ENCODE data around the gene EFR3B. TPM values are rescaled to one million over a fixed set of nuclear protein-coding genes. Genes with fewer than 3 reads are reported as not detected.

Gene EFR3B, protein sequence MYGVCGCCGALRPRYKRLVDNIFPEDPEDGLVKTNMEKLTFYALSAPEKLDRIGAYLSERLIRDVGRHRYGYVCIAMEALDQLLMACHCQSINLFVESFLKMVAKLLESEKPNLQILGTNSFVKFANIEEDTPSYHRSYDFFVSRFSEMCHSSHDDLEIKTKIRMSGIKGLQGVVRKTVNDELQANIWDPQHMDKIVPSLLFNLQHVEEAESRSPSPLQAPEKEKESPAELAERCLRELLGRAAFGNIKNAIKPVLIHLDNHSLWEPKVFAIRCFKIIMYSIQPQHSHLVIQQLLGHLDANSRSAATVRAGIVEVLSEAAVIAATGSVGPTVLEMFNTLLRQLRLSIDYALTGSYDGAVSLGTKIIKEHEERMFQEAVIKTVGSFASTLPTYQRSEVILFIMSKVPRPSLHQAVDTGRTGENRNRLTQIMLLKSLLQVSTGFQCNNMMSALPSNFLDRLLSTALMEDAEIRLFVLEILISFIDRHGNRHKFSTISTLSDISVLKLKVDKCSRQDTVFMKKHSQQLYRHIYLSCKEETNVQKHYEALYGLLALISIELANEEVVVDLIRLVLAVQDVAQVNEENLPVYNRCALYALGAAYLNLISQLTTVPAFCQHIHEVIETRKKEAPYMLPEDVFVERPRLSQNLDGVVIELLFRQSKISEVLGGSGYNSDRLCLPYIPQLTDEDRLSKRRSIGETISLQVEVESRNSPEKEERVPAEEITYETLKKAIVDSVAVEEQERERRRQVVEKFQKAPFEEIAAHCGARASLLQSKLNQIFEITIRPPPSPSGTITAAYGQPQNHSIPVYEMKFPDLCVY
- 0.29 and 0.44 TPM in 2 replicates for total RNA-seq (2013; cell fraction: nucleolus; rRNA removed)
- total RNA-seq (2014; rRNA removed) (1.7 and 1.9 TPM in 2 replicates), total RNA-seq (2014; rRNA removed; fragmentation: Illumina TruSeq; extraction: Trizol) (1.7 and 1.8 TPM in 2 replicates), total RNA-seq (2021) (3.5 and 3.9 TPM in 2 replicates), polyA plus RNA-seq (2011; rRNA removed) (0.06 and 0.12 TPM in 2 replicates), polyA plus RNA-seq (2014; fragmentation: Illumina TruSeq; extraction: Trizol) (1.2 and 1.9 TPM in 2 replicates), polyA plus RNA-seq (2014; fragmentation: Nextera tagmentation; extraction: Ambion mirVana) (under 1 TPM; 0.43 to 0.44 TPM), polyA plus RNA-seq (2014; rRNA removed) (2.1 TPM in 2 replicates), polyA plus RNA-seq (2016; fragmentation: Nextera tagmentation; extraction: Ambion mirVana) (1 to 10 TPM; 1.7 to 2.0 TPM), polyA minus RNA-seq (2011; rRNA and poly(A)+ RNA removed) (0.46 and 0.80 TPM in 2 replicates), Bru-seq, nascent RNA (percentile 18 among the genes with signal in this experiment), BruChase-seq, experiment 1, labeled RNA remaining after a 6-hour chase (percentile 18 among the genes with signal in this experiment), BruChase-seq, experiment 2, labeled RNA remaining after a 2-hour chase (percentile 18 among the genes with signal in this experiment)
- polyA plus RNA-seq (2011; ENCODE audit: low read depth): 2.0 TPM
- 0.10 and 0.12 TPM in 2 replicates for polyA plus RNA-seq (2011; cell fraction: cytosol; rRNA removed)
- polyA plus RNA-seq (2011; cell fraction: nucleus; rRNA removed): 0.21 and 0.22 TPM in 2 replicates
- 3.3 and 3.5 TPM in 2 replicates for polyA plus RNA-seq (2012)
- 0.31 TPM in 1 of 2 replicates, not detected in the other for polyA minus RNA-seq (2011; cell fraction: cytosol; rRNA and poly(A)+ RNA removed)
- polyA minus RNA-seq (2011; cell fraction: nucleus; rRNA and poly(A)+ RNA removed): 0.24 and 0.29 TPM in 2 replicates
- long read RNA-seq, experiment 1: 0 reads
- long read RNA-seq, experiment 2: 0 reads

DNA sequence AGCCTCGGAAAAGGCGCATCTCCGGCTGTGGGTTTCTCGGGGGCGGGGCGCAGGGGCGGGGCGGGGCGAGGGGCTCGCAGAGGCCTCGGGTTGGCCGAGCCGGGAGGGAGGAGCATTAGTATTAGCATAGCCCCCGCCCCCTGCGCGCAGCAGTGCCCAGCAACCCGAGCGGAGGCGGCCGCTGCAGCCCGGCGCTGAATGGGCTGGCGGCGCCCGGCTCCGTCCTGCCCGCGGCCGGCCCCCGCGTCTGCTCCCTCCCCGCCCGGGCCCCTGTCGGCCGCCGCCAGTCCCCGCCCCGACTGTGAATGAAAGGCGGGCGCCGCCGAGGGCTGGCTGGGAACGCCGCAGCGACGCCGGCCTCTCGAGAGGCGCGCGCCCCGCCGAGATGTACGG lies at the start of gene EFR3B:
TSS of gene EFR3B (plus strand) at position 149 of the 393 bp plus-strand sequence. CDS start at position 386, 237 bp downstream.
- ChIA-PET SMC1A (ENCODE audit: uncharacterized antibody, unreplicated experiment) (interaction anchor here (0.6 kb wide), 1 partner anchor 754 kb away, joined by 3 read pairs; no protein-coding TSS in a partner anchor), RAD21 (ENCODE audit: unreplicated experiment) (interaction anchor here (0.9 kb wide), 1 partner anchor 66 kb away, joined by 3 read pairs; no protein-coding TSS in a partner anchor), POLR2A (no interaction called here), CTCF (no interaction called here)
- FAIRE-seq (peak; percentile 80), DNase-seq (ENCODE audit: low read depth, low spot score) (peak; percentile 49), ATAC-seq (peak; percentile 100)
- Histone ChIP-seq H3K36me3 (ENCODE audit: control insufficient read depth in 2 of 2, insufficient read depth in 2 of 2, low read length in 1 of 2) (no peaks in the 10 kb centered on the region), H4K20me1 (ENCODE audit: control insufficient read depth, insufficient read depth) (no peaks in the 10 kb centered on the region), H3K27me3 (replicated peaks in 1 of 2; ENCODE audit: control insufficient read depth in 2 of 2, insufficient read depth in 2 of 2, low read length in 1 of 2) (peaks cover 2 to 5% of the 10 kb centered on the region in 2 experiments; a peak in 3 of 4 replicates), H3K9me3 (replicated peaks; ENCODE audit: control insufficient read depth, insufficient read depth, low read length) (no peaks in the 10 kb centered on the region), H2AFZ (ENCODE audit: control insufficient read depth, low read depth, low read length) (peak within 1 kb of the TSS; percentile 63), H3K4me2 (ENCODE audit: control insufficient read depth, insufficient read depth) (peak within 1 kb of the TSS; percentile 100), H3K4me1 (ENCODE audit: control insufficient read depth, insufficient read depth, low read length) (peaks cover 24% of the 10 kb centered on the region), H3K4me3 (peak within 1 kb of the TSS; percentile 83), H3K9ac (ENCODE audit: control insufficient read depth, insufficient read depth, low read length) (peak within 1 kb of the TSS; percentile 56; the same call in 1 of the 2 replicates), H3K27ac (ENCODE audit: control insufficient read depth, insufficient read depth) (no peak within 1 kb of the TSS), H3K79me2 (ENCODE audit: control insufficient read depth, insufficient read depth, low read length) (no peaks in the 10 kb centered on the region)
- no TSS peak for BruUV-seq (replicated peaks)
- 1% methylated on average over 36 of the region's 54 CpGs for WGBS (ENCODE audit: insufficient coverage, insufficient replicate concordance, low lambda C conversion rate, missing lambda C conversion rate)
- in situ Hi-C loops (cut with MboI): no loop called here
- intact Hi-C loops (cut with micrococcal nuclease; ENCODE audit: unreplicated experiment): no loop called here
- TF ChIP-seq NFYB (IDR thresholded peaks at IDR 0.05; ENCODE audit: insufficient read depth, low read depth, low read length) (0 out of 2 replicates have a peak, but pooled peaks have one; percentile 55), ZNF622 (IDR thresholded peaks at IDR 0.05) (no peak), SP1 (IDR thresholded peaks at IDR 0.05; ENCODE audit: low read depth, low read length) (peak; percentile 33), ZNF217 (IDR thresholded peaks at IDR 0.05) (no peak), EGR1 (IDR thresholded peaks at IDR 0.05; ENCODE audit: borderline replicate concordance in 1 of 2, low read depth in 2 of 2, low read length in 2 of 2) (peak in 1 of 2 experiments; percentile 66; a peak in 1 of 3 replicates)
- TF ChIP-seq, protein P1, sequence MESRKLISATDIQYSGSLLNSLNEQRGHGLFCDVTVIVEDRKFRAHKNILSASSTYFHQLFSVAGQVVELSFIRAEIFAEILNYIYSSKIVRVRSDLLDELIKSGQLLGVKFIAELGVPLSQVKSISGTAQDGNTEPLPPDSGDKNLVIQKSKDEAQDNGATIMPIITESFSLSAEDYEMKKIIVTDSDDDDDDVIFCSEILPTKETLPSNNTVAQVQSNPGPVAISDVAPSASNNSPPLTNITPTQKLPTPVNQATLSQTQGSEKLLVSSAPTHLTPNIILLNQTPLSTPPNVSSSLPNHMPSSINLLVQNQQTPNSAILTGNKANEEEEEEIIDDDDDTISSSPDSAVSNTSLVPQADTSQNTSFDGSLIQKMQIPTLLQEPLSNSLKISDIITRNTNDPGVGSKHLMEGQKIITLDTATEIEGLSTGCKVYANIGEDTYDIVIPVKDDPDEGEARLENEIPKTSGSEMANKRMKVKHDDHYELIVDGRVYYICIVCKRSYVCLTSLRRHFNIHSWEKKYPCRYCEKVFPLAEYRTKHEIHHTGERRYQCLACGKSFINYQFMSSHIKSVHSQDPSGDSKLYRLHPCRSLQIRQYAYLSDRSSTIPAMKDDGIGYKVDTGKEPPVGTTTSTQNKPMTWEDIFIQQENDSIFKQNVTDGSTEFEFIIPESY (IDR thresholded peaks at IDR 0.05): no peak
- TF ChIP-seq, protein P2, sequence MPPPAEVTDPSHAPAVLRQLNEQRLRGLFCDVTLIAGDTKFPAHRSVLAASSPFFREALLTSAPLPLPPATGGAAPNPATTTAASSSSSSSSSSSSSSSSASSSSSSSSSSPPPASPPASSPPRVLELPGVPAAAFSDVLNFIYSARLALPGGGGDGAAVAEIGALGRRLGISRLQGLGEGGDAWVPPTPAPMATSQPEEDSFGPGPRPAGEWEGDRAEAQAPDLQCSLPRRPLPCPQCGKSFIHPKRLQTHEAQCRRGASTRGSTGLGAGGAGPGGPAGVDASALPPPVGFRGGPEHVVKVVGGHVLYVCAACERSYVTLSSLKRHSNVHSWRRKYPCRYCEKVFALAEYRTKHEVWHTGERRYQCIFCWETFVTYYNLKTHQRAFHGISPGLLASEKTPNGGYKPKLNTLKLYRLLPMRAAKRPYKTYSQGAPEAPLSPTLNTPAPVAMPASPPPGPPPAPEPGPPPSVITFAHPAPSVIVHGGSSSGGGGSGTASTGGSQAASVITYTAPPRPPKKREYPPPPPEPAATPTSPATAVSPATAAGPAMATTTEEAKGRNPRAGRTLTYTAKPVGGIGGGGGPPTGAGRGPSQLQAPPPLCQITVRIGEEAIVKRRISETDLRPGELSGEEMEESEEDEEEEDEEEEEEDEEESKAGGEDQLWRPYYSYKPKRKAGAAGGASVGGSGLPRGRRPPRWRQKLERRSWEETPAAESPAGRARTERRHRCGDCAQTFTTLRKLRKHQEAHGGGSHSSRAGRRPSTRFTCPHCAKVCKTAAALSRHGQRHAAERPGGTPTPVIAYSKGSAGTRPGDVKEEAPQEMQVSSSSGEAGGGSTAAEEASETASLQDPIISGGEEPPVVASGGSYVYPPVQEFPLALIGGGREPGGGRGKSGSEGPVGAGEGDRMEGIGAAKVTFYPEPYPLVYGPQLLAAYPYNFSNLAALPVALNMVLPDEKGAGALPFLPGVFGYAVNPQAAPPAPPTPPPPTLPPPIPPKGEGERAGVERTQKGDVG (CRISPR knock-in tag; IDR thresholded peaks at IDR 0.05): no peak
- TF ChIP-seq, protein P3, sequence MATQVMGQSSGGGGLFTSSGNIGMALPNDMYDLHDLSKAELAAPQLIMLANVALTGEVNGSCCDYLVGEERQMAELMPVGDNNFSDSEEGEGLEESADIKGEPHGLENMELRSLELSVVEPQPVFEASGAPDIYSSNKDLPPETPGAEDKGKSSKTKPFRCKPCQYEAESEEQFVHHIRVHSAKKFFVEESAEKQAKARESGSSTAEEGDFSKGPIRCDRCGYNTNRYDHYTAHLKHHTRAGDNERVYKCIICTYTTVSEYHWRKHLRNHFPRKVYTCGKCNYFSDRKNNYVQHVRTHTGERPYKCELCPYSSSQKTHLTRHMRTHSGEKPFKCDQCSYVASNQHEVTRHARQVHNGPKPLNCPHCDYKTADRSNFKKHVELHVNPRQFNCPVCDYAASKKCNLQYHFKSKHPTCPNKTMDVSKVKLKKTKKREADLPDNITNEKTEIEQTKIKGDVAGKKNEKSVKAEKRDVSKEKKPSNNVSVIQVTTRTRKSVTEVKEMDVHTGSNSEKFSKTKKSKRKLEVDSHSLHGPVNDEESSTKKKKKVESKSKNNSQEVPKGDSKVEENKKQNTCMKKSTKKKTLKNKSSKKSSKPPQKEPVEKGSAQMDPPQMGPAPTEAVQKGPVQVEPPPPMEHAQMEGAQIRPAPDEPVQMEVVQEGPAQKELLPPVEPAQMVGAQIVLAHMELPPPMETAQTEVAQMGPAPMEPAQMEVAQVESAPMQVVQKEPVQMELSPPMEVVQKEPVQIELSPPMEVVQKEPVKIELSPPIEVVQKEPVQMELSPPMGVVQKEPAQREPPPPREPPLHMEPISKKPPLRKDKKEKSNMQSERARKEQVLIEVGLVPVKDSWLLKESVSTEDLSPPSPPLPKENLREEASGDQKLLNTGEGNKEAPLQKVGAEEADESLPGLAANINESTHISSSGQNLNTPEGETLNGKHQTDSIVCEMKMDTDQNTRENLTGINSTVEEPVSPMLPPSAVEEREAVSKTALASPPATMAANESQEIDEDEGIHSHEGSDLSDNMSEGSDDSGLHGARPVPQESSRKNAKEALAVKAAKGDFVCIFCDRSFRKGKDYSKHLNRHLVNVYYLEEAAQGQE (IDR thresholded peaks at IDR 0.05; ENCODE audit: low read depth, low read length): no peak
